SK-N-SH (cell line): Measurements from ENCODE around the gene C12orf42. TPM values are rescaled to one million over a fixed set of nuclear protein-coding genes. Genes with fewer than 3 reads are reported as not detected.

Experiments used
- CTCF ChIA-PET: fragments of 300-600, 350-600 bp; formaldehyde crosslinking; extraction: SDS; loops from one replicate; lab custom pipeline; 2021; lab: Yijun Ruan, JAX
- POLR2A ChIA-PET: fragments of 350-600 bp; sonication (Branson Sonifier 250); formaldehyde crosslinking; extraction: SDS; loops from one replicate; lab custom pipeline; 2020; ENCODE audit warnings: antibody characterized with exemption, inconsistent platforms; lab: Yijun Ruan, JAX
- DNase-seq: peaks from one replicate; pipeline ENCODE4 v3.0.0; 2012
- H2AFZ ChIP-seq: fragments of 200-600 bp; sonication (generic); 2 replicates; pipeline ENCODE4 v1.8.1; 2016; ENCODE audit warnings: antibody characterized with exemption, mild to moderate bottlenecking, low read depth
- H3F3A ChIP-seq: fragments of 200-600 bp; sonication (generic); replicated peaks from 2 replicates; pipeline ENCODE3; 2016; ENCODE audit warnings: antibody characterized with exemption, mild to moderate bottlenecking; ENCODE audit not compliant: insufficient read depth
- H3K27ac ChIP-seq, 2 experiments: fragments of 200-500 bp in 1 of 2; fragments of 200-600 bp in 1 of 2; sonication (Bioruptor generic) in 1 of 2; sonication (generic), shearing (Covaris generic) in 1 of 2; 2 replicates each; pipeline versions ENCODE4 v1.5.1 to v1.6.1; 2014 to 2016; ENCODE audit warnings: low read depth in 2 of 2, inconsistent platforms in 1 of 2, low read length in 1 of 2, mild to moderate bottlenecking in 1 of 2, mixed read lengths in 1 of 2
- H3K27me3 ChIP-seq: fragments of 200-600 bp; sonication (generic), shearing (Covaris generic); 2 replicates; pipeline ENCODE4 v1.6.1; 2016; ENCODE audit warnings: mixed run types; ENCODE audit not compliant: insufficient read depth
- H3K36me3 ChIP-seq, 2 experiments: fragments of 200-500 bp in 1 of 2; fragments of 200-600 bp in 1 of 2; sonication (Bioruptor generic) in 1 of 2; sonication (generic) in 1 of 2; replicated peaks in 1 of 2; 2 replicates each; pipeline versions ENCODE3 to v1.5.1; 2014 to 2016; ENCODE audit warnings: low read length in 1 of 2, mild to moderate bottlenecking in 1 of 2; ENCODE audit not compliant: insufficient read depth in 2 of 2, control insufficient read depth in 1 of 2
- H3K4me1 ChIP-seq, 2 experiments: fragments of 200-500 bp in 1 of 2; fragments of 200-600 bp in 1 of 2; sonication (Bioruptor generic) in 1 of 2; sonication (generic), shearing (Covaris generic) in 1 of 2; 2 replicates each; pipeline versions ENCODE4 v1.5.1 to v1.6.1; 2014 to 2016; ENCODE audit warnings: low read depth in 1 of 2, low read length in 1 of 2, mixed run types in 1 of 2; ENCODE audit not compliant: insufficient read depth in 2 of 2, control insufficient read depth in 1 of 2
- H3K4me2 ChIP-seq: fragments of 200-600 bp; sonication (generic), shearing (Covaris generic); 2 replicates; pipeline ENCODE4 v1.6.1; 2017; ENCODE audit warnings: mixed run types
- H3K4me3 ChIP-seq, 2 experiments: fragments of 200-500 bp in 1 of 2; fragments of 200-600 bp in 1 of 2; sonication (Bioruptor generic) in 1 of 2; sonication (generic), shearing (Covaris generic) in 1 of 2; 2 replicates each; pipeline versions ENCODE4 v1.5.1 to v1.8.1; 2014 to 2016; ENCODE audit warnings: low read depth in 2 of 2, inconsistent platforms in 1 of 2, low read length in 1 of 2, mild to moderate bottlenecking in 1 of 2, mixed read lengths in 1 of 2, moderate library complexity in 1 of 2
- H3K79me2 ChIP-seq: fragments of 200-600 bp; sonication (generic); 2 replicates; pipeline ENCODE4 v1.8.1; 2017; ENCODE audit warnings: mild to moderate bottlenecking; ENCODE audit not compliant: insufficient read depth
- H3K9ac ChIP-seq: fragments of 200-600 bp; sonication (generic); 2 replicates; pipeline ENCODE4 v1.6.1; 2017; ENCODE audit warnings: mixed run types
- H3K9me2 ChIP-seq: fragments of 200-600 bp; sonication (generic); 2 replicates; pipeline ENCODE4 v1.6.1; 2017; ENCODE audit warnings: mixed run types
- H3K9me3 ChIP-seq: fragments of 200-600 bp; sonication (generic); 2 replicates; pipeline ENCODE4 v1.6.1; 2017; ENCODE audit warnings: mixed run types, mild to moderate bottlenecking, moderate library complexity
- H4K20me1 ChIP-seq: fragments of 200-600 bp; sonication (generic); 2 replicates; pipeline ENCODE4 v1.6.1; 2017; ENCODE audit warnings: mild to moderate bottlenecking, mixed run types; ENCODE audit not compliant: insufficient read depth
- CHD2 ChIP-seq: fragments of 150-350 bp; IDR thresholded peaks from 2 replicates; pipeline ENCODE4 v1.6.1; 2018; ENCODE audit warnings: low read length; ENCODE audit not compliant: partially characterized antibody
- ELF1 ChIP-seq: IDR thresholded peaks from 2 replicates; pipeline ENCODE4 v1.4.0; 2012
- EP300 ChIP-seq, 2 experiments: IDR thresholded peaks; 2 replicates each; pipeline versions ENCODE4 v1.4.0 to v1.6.1; 2012; ENCODE audit warnings: borderline replicate concordance in 1 of 2, low read depth in 1 of 2, low read length in 1 of 2
- FOXJ3 ChIP-seq: sonication (generic); formaldehyde crosslinking; IDR thresholded peaks from 2 replicates; pipeline ENCODE4 v1.5.1; 2020; ENCODE audit warnings: mild to moderate bottlenecking, missing genetic modification reagents
- GATA2 ChIP-seq: sonication (generic); formaldehyde crosslinking; IDR thresholded peaks from 2 replicates; pipeline ENCODE4 v1.5.0; 2020; ENCODE audit warnings: mild to moderate bottlenecking, missing genetic modification reagents
- MEF2A ChIP-seq: IDR thresholded peaks from 2 replicates; pipeline ENCODE4 v1.4.0; 2012; ENCODE audit warnings: low read depth, borderline replicate concordance
- RAD21 ChIP-seq: IDR thresholded peaks from 2 replicates; pipeline ENCODE4 v1.6.1; 2012; ENCODE audit warnings: mild to moderate bottlenecking, low read length
- RCOR1 ChIP-seq: fragments of 150-350 bp; IDR thresholded peaks from 2 replicates; pipeline ENCODE4 v1.6.1; 2017; ENCODE audit warnings: antibody characterized with exemption, low read length
- RFX5 ChIP-seq: IDR thresholded peaks from 2 replicates; pipeline ENCODE4 v1.6.1; 2012; ENCODE audit warnings: mild to moderate bottlenecking, improper control_type of control experiment, low read length
- TCF12 ChIP-seq: IDR thresholded peaks from 2 replicates; pipeline ENCODE4 v1.4.0; 2012
- WGBS: methylation state at CpG from one replicate; pipeline ENCODE4 v1.1.6; 2017; ENCODE audit warnings: low lambda C conversion rate; 5-methylcytosine and 5-hydroxymethylcytosine counted together
- polyA plus RNA-seq, 3 experiments: library from polyadenylated mRNA; depleted of rRNA; stranded (reverse); fragments of >200 nt; gene quantifications; 2 replicates each; pipeline ENCODE4 v1.2.3, GENCODE V29; 2012
- TF ChIP-seq, protein P1 (sequence below): IDR thresholded peaks from 2 replicates; pipeline ENCODE4 v1.4.0; 2012; ENCODE audit warnings: low read depth, borderline replicate concordance

Gene C12orf42
- polyA plus RNA-seq, 1 of the 3 experiments (the other 2 are of a cell fraction) = not detected

DNA sequence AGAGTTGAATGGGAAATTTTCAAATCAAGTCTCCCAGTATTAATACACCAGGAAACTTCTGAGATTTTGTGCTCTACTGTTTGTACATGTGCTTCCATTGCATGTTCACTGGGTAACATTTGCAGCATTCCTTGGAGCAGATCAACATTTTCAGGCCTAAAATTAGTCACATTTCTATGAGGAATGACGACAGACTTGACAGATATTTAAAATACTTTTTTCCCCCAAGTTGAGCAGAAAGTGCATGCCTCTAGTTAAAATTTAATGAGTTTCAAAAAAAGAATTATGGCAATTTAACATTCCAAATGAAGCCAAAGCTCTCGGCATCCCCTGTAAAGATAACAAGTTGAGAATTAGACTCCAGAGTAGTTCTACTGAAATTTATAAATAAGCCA is 72.3 kb downstream of the C12orf42 start:
- H3K4me3 ChIP-seq = no peak overlapping the region
- peaks cover 0 to 8% of the 10 kb centered on the region in 2 experiments; a peak in 2 of 4 replicates for H3K4me1 ChIP-seq
- peak overlapping the region in 1 of 2 experiments; percentile 70; a peak in 2 of 4 replicates for H3K27ac ChIP-seq
- H4K20me1 ChIP-seq = no peaks in the 10 kb centered on the region
- DNase-seq = no peak
- H2AFZ ChIP-seq = no peak overlapping the region
- CTCF ChIA-PET = interaction anchor here (1.3 to 1.7 kb wide), 2 partner anchors 10 to 475 kb away, joined by 3 to 4 read pairs; no protein-coding TSS in a partner anchor
- no peak overlapping the region for H3K4me2 ChIP-seq
- POLR2A ChIA-PET = no interaction called here
- 19% methylated on average over 2 of the region's 2 CpGs for WGBS
- H3K27me3 ChIP-seq = no peaks in the 10 kb centered on the region
- H3F3A ChIP-seq = no peaks in the 10 kb centered on the region
- H3K9ac ChIP-seq = no peak overlapping the region
- no peaks in the 10 kb centered on the region for H3K9me2 ChIP-seq
- no peaks in the 10 kb centered on the region for H3K79me2 ChIP-seq
- H3K9me3 ChIP-seq = no peaks in the 10 kb centered on the region
- no peaks in the 10 kb centered on the region for H3K36me3 ChIP-seq
- no peak for TF ChIP-seq RFX5
- no peak for TF ChIP-seq MEF2A

DNA sequence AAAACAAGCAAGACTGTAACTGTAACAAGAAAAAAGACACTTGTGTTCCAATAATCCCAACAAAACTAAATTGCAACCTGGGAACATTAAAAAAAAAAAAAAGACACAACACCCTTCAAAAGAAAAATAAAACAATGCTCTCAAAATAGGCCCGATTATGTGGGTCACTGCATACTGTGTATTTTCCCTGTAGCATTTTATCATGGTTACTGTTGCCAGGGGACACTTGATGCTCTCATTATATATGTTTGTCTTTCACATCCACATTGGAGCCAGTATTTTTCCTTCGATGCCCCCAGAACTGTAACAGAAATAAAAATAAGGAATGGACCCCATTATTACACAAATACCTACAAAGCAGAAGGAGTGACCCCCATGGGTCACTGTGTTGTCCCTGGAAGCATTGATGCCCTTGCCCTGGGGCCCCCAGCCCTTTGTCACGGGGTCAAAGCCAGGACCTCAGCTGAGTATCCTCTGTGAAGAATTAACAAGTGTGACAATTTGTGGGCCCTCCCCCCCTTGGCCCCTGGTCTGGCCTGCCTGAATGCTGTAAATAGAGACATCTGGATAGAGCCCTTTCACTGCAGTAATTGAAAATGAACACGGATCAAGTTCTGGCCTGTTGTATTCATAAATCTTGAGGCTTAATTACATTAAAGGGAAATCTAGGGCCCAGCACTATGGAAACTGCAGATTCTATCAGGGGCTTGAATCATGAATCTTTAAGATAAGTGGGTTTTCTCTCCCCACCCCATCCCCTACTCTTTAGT is 72.8 kb downstream of the C12orf42 start:
- H3K9me2 ChIP-seq = no peaks in the 10 kb centered on the region
- no peaks in the 10 kb centered on the region for H3K27me3 ChIP-seq
- no peaks in the 10 kb centered on the region for H3K79me2 ChIP-seq
- no peak overlapping the region for H3K4me3 ChIP-seq
- H3F3A ChIP-seq = no peaks in the 10 kb centered on the region
- H3K9ac ChIP-seq = no peak overlapping the region
- peak overlapping the region in 1 of 2 experiments; percentile 78; a peak in 2 of 4 replicates for H3K27ac ChIP-seq
- peaks cover 0 to 8% of the 10 kb centered on the region in 2 experiments; a peak in 2 of 4 replicates for H3K4me1 ChIP-seq
- POLR2A ChIA-PET = no interaction called here
- 7% methylated on average over 4 of the region's 4 CpGs for WGBS
- H3K4me2 ChIP-seq = no peak overlapping the region
- H2AFZ ChIP-seq = no peak overlapping the region
- peak; percentile 65 for DNase-seq
- H3K36me3 ChIP-seq = no peaks in the 10 kb centered on the region
- no peaks in the 10 kb centered on the region for H3K9me3 ChIP-seq
- H4K20me1 ChIP-seq = no peaks in the 10 kb centered on the region
- CTCF ChIA-PET = interaction anchor here (1.3 to 1.7 kb wide), 2 partner anchors 10 to 474 kb away, joined by 3 to 4 read pairs; no protein-coding TSS in a partner anchor
- TF ChIP-seq RCOR1 (peak; percentile 88), CHD2 (peak; percentile 90), GATA2 (CRISPR knock-in tag) (peak; percentile 90), EP300 (IDR thresholded peaks at IDR 0.05; ENCODE audit: borderline replicate concordance in 1 of 2, low read depth in 1 of 2, low read length in 1 of 2) (peak in 1 of 2 experiments; percentile 92; a peak in 2 of 4 replicates), TCF12 (peak; percentile 42; the same call in 1 of the 2 replicates), ELF1 (no peak), RAD21 (peak; percentile 21; the same call in 1 of the 2 replicates), FOXJ3 (CRISPR knock-in tag) (peak; percentile 88)
- TF ChIP-seq, protein P1, sequence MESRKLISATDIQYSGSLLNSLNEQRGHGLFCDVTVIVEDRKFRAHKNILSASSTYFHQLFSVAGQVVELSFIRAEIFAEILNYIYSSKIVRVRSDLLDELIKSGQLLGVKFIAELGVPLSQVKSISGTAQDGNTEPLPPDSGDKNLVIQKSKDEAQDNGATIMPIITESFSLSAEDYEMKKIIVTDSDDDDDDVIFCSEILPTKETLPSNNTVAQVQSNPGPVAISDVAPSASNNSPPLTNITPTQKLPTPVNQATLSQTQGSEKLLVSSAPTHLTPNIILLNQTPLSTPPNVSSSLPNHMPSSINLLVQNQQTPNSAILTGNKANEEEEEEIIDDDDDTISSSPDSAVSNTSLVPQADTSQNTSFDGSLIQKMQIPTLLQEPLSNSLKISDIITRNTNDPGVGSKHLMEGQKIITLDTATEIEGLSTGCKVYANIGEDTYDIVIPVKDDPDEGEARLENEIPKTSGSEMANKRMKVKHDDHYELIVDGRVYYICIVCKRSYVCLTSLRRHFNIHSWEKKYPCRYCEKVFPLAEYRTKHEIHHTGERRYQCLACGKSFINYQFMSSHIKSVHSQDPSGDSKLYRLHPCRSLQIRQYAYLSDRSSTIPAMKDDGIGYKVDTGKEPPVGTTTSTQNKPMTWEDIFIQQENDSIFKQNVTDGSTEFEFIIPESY = no peak
- TF ChIP-seq, all 33 proteins: peak for 7
